GM23248 (cell line): Measurements from ENCODE around the gene BTBD17.

ENCODE experiments used
- EZH2 ChIP-seq: fragments of 200-600 bp; sonication (generic); IDR thresholded peaks from 2 replicates; pipeline ENCODE4 v1.6.1; 2018; ENCODE audit warnings: antibody characterized with exemption, mild to moderate bottlenecking; ENCODE audit not compliant: insufficient read depth, poor library complexity, severe bottlenecking
- EZH2phosphoT487 ChIP-seq: fragments of 200-600 bp; sonication (generic); IDR thresholded peaks from 2 replicates; pipeline ENCODE4 v1.6.1; 2018; ENCODE audit warnings: antibody characterized with exemption, moderate library complexity, mild to moderate bottlenecking, low read depth; ENCODE audit not compliant: insufficient read depth

GRCh38 chr17:74372426-74372825 lies 10.8 kb upstream of the BTBD17 start:
- no peak for TF ChIP-seq EZH2
- no peak for TF ChIP-seq EZH2phosphoT487
